Natural killer cell (primary cell): ENCODE measurements around the gene RUFY1. TPM values are rescaled to one million over a fixed set of nuclear protein-coding genes. Genes with fewer than 3 reads are reported as not detected.

Experiments used
- ATAC-seq, 3 donors: fragments of 150-1000 bp in 2 of 3; fragments of 200-7000 bp in 1 of 3; cut with Tn5 transposase; 1 replicate in 1 of 3; 2 replicates in 2 of 3; pipeline ENCODE4 v1.10.0; 2021; ENCODE audit warnings: mild to moderate bottlenecking in 2 of 3, moderate library complexity in 2 of 3
- DNase-seq, 2 donors: peaks; one replicate each; pipeline versions ENCODE4 v3.0.0 to v3.0.0-alpha.2; 2013 to 2021; ENCODE audit warnings: mixed read lengths in 1 of 2
- H3K27ac ChIP-seq: one replicate; pipeline ENCODE4 v1.5.1; 2013; ENCODE audit warnings: mild to moderate bottlenecking, low read length
- H3K27me3 ChIP-seq: one replicate; pipeline ENCODE4 v1.6.1; 2013; ENCODE audit warnings: low read length; ENCODE audit not compliant: control insufficient read depth, insufficient read depth
- H3K36me3 ChIP-seq: one replicate; pipeline ENCODE4 v1.6.1; 2013; ENCODE audit warnings: low read length; ENCODE audit not compliant: control insufficient read depth, insufficient read depth
- H3K4me1 ChIP-seq: one replicate; pipeline ENCODE4 v1.6.1; 2013; ENCODE audit warnings: low read length; ENCODE audit not compliant: control insufficient read depth, insufficient read depth
- H3K4me3 ChIP-seq: one replicate; pipeline ENCODE4 v1.5.1; 2013; ENCODE audit warnings: low read length
- H3K9me3 ChIP-seq: one replicate; pipeline ENCODE4 v1.6.1; 2013; ENCODE audit warnings: low read length; ENCODE audit not compliant: control insufficient read depth, insufficient read depth
- H3K27ac Mint-ChIP-seq, 2 donors: one replicate each; pipeline ENCODE4 v1.8.0; 2022; ENCODE audit warnings: mild to moderate bottlenecking in 2 of 2, mixed read lengths in 2 of 2, moderate library complexity in 1 of 2
- H3K27me3 Mint-ChIP-seq, 2 donors: one replicate each; pipeline ENCODE4 v1.8.0; 2022; ENCODE audit warnings: low read depth in 2 of 2, mixed read lengths in 2 of 2
- H3K36me3 Mint-ChIP-seq: one replicate; pipeline ENCODE4 v1.8.0; 2022; ENCODE audit warnings: mixed read lengths
- H3K4me1 Mint-ChIP-seq, 2 donors: one replicate each; pipeline ENCODE4 v1.8.0; 2022; ENCODE audit warnings: mixed read lengths in 2 of 2
- H3K4me3 Mint-ChIP-seq: one replicate; pipeline ENCODE4 v1.8.0; 2022; ENCODE audit warnings: mild to moderate bottlenecking, moderate library complexity, mixed read lengths
- H3K9me3 Mint-ChIP-seq, 2 donors: one replicate each; pipeline ENCODE4 v1.8.0; 2022; ENCODE audit warnings: mixed read lengths in 2 of 2
- CTCF ChIP-seq: fragments of 200-600 bp; IDR thresholded peaks from one replicate; pipeline ENCODE4 v1.8.0; 2022; ENCODE audit warnings: antibody characterized with exemption
- WGBS: methylation state at CpG from one replicate; pipeline ENCODE4 v1.1.7; 2013; ENCODE audit warnings: missing lambda C conversion rate; ENCODE audit not compliant: insufficient coverage; 5-methylcytosine and 5-hydroxymethylcytosine counted together
- intact Hi-C: fragments of 100-400 bp; cut with micrococcal nuclease; formaldehyde crosslinking; loops from one replicate; pipeline ENCODE4 v1.14.2; 2022
- total RNA-seq, 4 donors: library from RNA; stranded (reverse); fragments of 120-200 nt in 1 of 4; gene quantifications; one replicate each; pipeline versions ENCODE4 v1.2.3 to v1.2.4, GENCODE V29; 2013 to 2022

RUFY1 gene
- total RNA-seq, 3 donors from 2014 or later (not counting 1 experiment from before 2014, with no cell fraction given) = 40.4 to 48.7 (median 46.6) TPM

- H3K9me3 ChIP-seq = no peaks in the 10 kb centered on the region
- no peak for TF ChIP-seq CTCF
- peak overlapping the region; percentile 50 to 52 for H3K27ac Mint-ChIP-seq
- H3K27ac ChIP-seq = no peak overlapping the region
- DNase-seq (peak in 1 of 2 donors; percentile 10), ATAC-seq (peak in 1 of 3 donors; percentile 6)
- 92% methylated on average over 23 of the region's 23 CpGs for WGBS
- no peak overlapping the region for H3K4me3 ChIP-seq
- H3K4me1 ChIP-seq = peaks cover 5% of the 10 kb centered on the region
- no peaks in the 10 kb centered on the region for H3K9me3 Mint-ChIP-seq
- H3K36me3 Mint-ChIP-seq = peaks cover 41% of the 10 kb centered on the region
- H3K36me3 ChIP-seq = peaks cover 86% of the 10 kb centered on the region
- intact Hi-C loops = no loop called here
- H3K27me3 Mint-ChIP-seq = no peaks in the 10 kb centered on the region
- peaks cover 39 to 43% of the 10 kb centered on the region in 2 donors for H3K4me1 Mint-ChIP-seq
- no peak overlapping the region for H3K4me3 Mint-ChIP-seq
- H3K27me3 ChIP-seq = no peaks in the 10 kb centered on the region
These were observed 60.0 kb downstream of the RUFY1 start for GRCh38 chr5:179610109-179610902.

GRCh38 chr5:179610903-179611265, 60.5 kb downstream of the RUFY1 start:
- no peak for TF ChIP-seq CTCF
- no peaks in the 10 kb centered on the region for H3K9me3 ChIP-seq
- H3K27ac ChIP-seq = no peak overlapping the region
- H3K27me3 ChIP-seq = no peaks in the 10 kb centered on the region
- intact Hi-C loops = no loop called here
- no peak for ATAC-seq
- H3K4me3 ChIP-seq = no peak overlapping the region
- H3K36me3 ChIP-seq = peaks cover 86% of the 10 kb centered on the region
- H3K4me3 Mint-ChIP-seq = no peak overlapping the region
- peaks cover 43 to 46% of the 10 kb centered on the region in 2 donors for H3K4me1 Mint-ChIP-seq
- no peaks in the 10 kb centered on the region for H3K9me3 Mint-ChIP-seq
- no peaks in the 10 kb centered on the region for H3K27me3 Mint-ChIP-seq
- H3K4me1 ChIP-seq = peaks cover 5% of the 10 kb centered on the region
- H3K36me3 Mint-ChIP-seq = peaks cover 46% of the 10 kb centered on the region
- peak overlapping the region; percentile 50 to 52 for H3K27ac Mint-ChIP-seq
- DNase-seq = no peak

GRCh38 chr5:179612577-179613459, 62.5 kb downstream of the RUFY1 start:
- Histone ChIP-seq H3K27me3 (no peaks in the 10 kb centered on the region), H3K9me3 (no peaks in the 10 kb centered on the region), H3K4me1 (peaks cover 5% of the 10 kb centered on the region), H3K27ac (no peak overlapping the region), H3K36me3 (peaks cover 88% of the 10 kb centered on the region), H3K4me3 (no peak overlapping the region)
- Mint-ChIP-seq H3K27me3 (no peaks in the 10 kb centered on the region), H3K4me3 (peak overlapping the region; percentile 38), H3K4me1 (peaks cover 62 to 65% of the 10 kb centered on the region in 2 donors), H3K27ac (peak overlapping the region; percentile 57 to 98), H3K36me3 (peaks cover 65% of the 10 kb centered on the region), H3K9me3 (no peaks in the 10 kb centered on the region)
- intact Hi-C loops = no loop called here
- WGBS = 91% methylated on average over 20 of the region's 21 CpGs
- ATAC-seq = no peak
- peak in 1 of 2 donors; percentile 33 for DNase-seq
- no peak for TF ChIP-seq CTCF
